Bronchial epithelial cell (primary cell): Measurements from ENCODE around the gene PLTP. TPM values are rescaled to one million over a fixed set of nuclear protein-coding genes. Genes with fewer than 3 reads are reported as not detected.

Source experiments
- DNase-seq: peaks from one replicate; pipeline ENCODE4 v3.0.0-alpha.2; 2010; ENCODE audit warnings: low read depth
- FAIRE-seq: peaks from 2 replicates; lab custom pipeline; 2011; peaks lifted over from hg19 to GRCh38; lab: Jason Lieb, UNC
- H3K27me3 ChIP-seq: 2 replicates; pipeline ENCODE4 v1.5.1; 2011; ENCODE audit warnings: low read length; ENCODE audit not compliant: control insufficient read depth, insufficient read depth
- H3K36me3 ChIP-seq: 2 replicates; pipeline ENCODE4 v1.5.1; 2011; ENCODE audit warnings: low read length; ENCODE audit not compliant: control insufficient read depth, insufficient read depth
- H3K4me3 ChIP-seq: 2 replicates; pipeline ENCODE4 v1.5.1; 2011; ENCODE audit warnings: mild to moderate bottlenecking, low read depth, low read length, control low read depth
- total RNA-seq: library from RNA; depleted of rRNA; stranded (reverse); fragments of >200 nt; gene quantifications from 2 replicates; pipeline ENCODE4 v1.2.1, GENCODE V29; 2014
- TF ChIP-seq, protein P1 (sequence below): IDR thresholded peaks from 2 replicates; pipeline ENCODE4 v1.5.1; 2011; ENCODE audit warnings: mild to moderate bottlenecking, moderate library complexity, low read length, control low read depth, inconsistent platforms; ENCODE audit not compliant: insufficient read depth, severe bottlenecking

The PLTP gene
- total RNA-seq, 1 donor from 2014 or later = 26.9 TPM

GRCh38 chr20:45924391-45925261 is 12.7 kb upstream of the PLTP start:
- DNase-seq (no peak), FAIRE-seq (no peak)
- Histone ChIP-seq H3K36me3 (no peaks in the 10 kb centered on the region), H3K27me3 (no peaks in the 10 kb centered on the region), H3K4me3 (no peak overlapping the region)
- TF ChIP-seq, protein P1, sequence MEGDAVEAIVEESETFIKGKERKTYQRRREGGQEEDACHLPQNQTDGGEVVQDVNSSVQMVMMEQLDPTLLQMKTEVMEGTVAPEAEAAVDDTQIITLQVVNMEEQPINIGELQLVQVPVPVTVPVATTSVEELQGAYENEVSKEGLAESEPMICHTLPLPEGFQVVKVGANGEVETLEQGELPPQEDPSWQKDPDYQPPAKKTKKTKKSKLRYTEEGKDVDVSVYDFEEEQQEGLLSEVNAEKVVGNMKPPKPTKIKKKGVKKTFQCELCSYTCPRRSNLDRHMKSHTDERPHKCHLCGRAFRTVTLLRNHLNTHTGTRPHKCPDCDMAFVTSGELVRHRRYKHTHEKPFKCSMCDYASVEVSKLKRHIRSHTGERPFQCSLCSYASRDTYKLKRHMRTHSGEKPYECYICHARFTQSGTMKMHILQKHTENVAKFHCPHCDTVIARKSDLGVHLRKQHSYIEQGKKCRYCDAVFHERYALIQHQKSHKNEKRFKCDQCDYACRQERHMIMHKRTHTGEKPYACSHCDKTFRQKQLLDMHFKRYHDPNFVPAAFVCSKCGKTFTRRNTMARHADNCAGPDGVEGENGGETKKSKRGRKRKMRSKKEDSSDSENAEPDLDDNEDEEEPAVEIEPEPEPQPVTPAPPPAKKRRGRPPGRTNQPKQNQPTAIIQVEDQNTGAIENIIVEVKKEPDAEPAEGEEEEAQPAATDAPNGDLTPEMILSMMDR = no peak

GRCh38 chr20:45921337-45922189 is 9.6 kb upstream of the PLTP start:
- Histone ChIP-seq H3K27me3 (no peaks in the 10 kb centered on the region), H3K36me3 (no peaks in the 10 kb centered on the region), H3K4me3 (no peak overlapping the region)
- no peak for DNase-seq
- no peak for FAIRE-seq
- TF ChIP-seq, protein P1 = no peak

- FAIRE-seq = no peak
- H3K36me3 ChIP-seq = no peaks in the 10 kb centered on the region
- no peaks in the 10 kb centered on the region for H3K27me3 ChIP-seq
- DNase-seq = no peak
- TF ChIP-seq, protein P1 = no peak
- H3K4me3 ChIP-seq = no peak overlapping the region
These were observed 8.7 kb upstream of the PLTP start for GRCh38 chr20:45920462-45921336.

DNA sequence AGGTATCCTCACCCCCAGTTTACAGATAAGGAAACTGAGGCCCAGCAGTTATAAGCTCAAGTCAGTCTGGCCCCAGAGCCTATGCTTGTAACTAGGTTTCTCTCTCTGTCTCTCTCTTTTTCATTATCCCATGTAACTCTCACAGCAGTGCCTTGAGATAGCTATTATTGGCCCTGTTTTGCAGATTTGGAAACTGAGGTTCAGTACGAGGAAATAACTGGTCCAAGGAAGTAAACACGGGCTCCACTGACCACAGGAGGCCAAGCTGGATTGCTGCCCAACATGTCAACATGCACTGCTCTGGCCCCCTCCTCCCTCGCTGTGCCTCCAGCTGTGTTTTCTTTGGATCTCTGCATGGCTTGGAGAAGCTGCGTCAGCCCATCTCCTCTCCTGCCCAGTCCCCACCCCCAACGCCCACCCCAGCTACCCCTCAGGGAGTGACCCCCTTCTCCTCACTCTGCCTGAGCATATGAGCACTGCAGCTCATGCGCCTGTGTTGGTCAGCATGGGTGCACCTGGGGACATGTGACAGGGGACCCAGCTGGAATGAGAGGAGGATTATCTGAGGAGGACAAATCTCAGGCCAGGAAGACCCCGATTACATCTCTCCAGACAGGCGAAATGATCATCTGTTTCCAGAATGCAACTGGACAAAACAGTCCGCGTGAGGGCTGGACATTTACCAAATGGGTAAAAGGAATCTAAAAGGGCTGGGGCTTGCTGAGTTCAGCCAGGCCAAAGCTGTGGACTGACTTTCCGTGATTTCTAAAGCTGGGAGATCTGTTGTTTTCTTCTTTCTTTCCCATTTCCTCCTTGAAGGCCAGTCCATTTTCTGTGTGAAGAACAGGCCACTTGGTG is 7.8 kb upstream of the PLTP start:
- Histone ChIP-seq H3K4me3 (no peak overlapping the region), H3K36me3 (no peaks in the 10 kb centered on the region), H3K27me3 (no peaks in the 10 kb centered on the region)
- FAIRE-seq = no peak
- no peak for DNase-seq
- TF ChIP-seq, protein P1 = no peak
